Activated CD8-positive, alpha-beta memory T cell treated with anti-CD3 and anti-CD28 coated beads for 4 hours (primary cell): Measurements from ENCODE around the gene GRWD1.
"Not testable (repeated sequence)": the region's sequence is repeated elsewhere in the genome, so short reads cannot be mapped to it uniquely, and the experiment has no call there.

Source experiments
- DNase-seq, 2 donors: peaks; one replicate each; pipeline ENCODE4 v3.0.0-alpha.2; 2020; ENCODE audit warnings: low read depth in 2 of 2

Gene GRWD1

DNA sequence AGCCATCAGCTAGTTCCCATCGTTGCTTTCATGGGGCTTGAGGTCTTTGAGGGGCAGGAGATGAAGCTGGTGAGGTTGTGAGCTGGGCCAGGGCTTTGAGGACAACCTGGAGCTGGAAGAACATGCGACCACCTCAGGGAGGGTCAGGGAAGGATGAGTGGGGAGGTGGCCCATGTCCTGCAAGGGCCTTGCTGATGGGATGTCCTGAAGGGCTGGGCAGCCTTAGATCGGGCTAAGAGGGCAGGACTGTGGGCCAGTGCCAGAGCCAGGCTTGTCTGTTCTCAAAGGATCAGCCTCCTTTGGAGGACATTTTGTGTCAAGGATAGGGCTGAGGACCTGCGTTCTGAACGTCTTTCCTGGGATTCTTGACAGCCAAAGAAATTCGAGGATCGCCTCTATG, 33.9 kb downstream of the GRWD1 start:
- DNase-seq = no peak

DNA sequence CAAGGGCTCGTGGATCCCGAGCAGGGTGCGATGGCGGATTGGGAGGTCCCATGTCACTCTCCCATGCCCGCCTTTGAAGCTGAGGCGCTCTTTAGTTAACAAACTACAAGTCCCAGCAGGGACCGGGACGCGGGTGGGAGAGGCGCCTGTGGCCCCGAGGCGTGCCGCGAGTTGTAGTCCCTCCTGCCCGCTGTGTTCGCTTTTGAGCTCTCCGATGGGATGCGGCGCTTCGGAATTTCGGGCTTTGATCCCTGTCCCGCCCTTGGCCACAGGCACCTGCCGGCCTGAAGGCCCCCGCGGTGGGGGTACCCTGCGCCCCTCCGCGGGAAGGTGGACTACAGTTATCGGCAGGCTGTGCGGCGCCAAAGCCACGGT, 34.4 kb downstream of the GRWD1 start:
- no peak for DNase-seq

DNA sequence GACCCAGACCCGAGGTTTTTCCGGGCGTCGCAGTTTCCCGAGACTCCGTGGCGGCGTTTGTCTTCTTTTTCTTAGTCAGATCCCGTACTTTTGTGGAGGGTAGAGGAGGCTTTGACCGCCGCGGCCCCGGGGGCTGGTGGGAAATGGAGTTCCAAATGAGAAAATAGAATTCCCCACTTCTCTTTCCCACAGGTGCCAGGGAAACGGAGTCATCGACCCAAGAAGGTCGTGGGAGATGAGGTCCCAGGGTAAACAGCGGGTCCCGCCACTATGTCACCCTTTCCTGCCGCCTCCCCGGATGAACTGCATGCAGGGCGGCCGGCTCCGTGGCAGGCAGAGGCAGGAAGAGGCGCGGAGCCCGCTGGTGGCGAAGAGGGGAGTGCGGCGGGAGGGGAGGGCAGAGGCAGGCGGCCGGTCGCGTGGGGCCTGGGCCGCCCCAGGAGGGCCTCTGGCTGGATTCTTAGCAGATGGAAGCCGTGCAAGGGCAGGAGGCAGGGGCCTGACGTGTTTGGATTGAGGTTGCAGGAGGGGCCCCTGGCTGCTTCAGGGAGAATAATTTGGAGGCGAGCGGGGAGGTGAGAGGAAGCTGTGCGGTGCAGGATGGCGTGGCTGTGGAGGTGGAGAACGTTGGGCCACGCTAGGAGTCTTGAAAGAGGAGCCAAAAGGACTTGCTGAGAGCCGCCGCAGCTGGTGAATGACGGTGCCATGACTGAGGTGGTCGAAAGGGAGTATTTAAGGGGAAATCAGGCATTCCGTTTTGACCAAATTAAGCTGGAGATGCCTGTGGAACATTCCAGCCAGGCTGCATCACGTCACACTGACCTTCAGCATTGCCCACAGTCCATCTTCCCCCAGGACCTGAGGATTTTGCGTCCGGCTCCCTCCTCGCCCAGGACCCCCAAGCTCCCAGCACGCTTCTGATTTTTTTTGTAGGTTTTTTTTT, 35.0 kb downstream of the GRWD1 start:
- no peak for DNase-seq

DNA sequence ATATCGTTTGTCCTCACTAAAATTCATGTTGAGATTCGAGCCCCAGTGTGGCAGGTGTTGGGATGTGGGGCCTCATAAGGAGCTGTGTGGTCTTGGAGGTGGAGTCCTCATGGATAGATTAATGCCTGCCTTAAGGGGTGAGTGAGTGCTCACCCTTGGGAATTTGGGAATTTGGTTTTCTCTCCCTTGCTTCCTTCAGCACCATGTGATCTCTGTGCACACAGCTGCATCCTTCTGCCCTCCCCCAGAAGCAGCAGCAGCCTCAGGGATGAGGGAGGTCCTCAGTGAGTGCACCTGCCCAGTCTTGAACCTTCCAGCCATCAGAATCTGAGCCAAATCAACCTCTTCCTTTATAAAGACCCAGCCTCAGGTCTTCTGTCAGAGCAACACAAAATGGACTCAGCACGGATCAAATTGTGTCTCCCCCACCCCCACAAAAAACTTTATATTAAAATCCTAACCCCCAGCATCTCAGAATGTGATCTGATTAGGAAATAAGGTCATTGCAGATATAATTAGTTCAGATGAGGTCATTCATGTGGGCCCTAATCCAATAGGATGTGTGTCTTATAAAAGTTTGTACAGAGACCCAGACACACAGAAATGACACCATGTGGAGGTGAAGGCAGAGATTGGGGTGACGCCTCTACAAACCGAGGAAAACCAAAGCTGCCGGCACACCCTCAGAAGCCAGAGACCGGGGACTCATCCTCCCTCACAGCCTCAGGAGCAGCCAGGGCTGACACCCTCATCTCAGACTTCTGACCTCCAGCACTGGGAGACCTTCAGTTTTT, 36.3 kb downstream of the GRWD1 start:
- DNase-seq = no peak

DNA sequence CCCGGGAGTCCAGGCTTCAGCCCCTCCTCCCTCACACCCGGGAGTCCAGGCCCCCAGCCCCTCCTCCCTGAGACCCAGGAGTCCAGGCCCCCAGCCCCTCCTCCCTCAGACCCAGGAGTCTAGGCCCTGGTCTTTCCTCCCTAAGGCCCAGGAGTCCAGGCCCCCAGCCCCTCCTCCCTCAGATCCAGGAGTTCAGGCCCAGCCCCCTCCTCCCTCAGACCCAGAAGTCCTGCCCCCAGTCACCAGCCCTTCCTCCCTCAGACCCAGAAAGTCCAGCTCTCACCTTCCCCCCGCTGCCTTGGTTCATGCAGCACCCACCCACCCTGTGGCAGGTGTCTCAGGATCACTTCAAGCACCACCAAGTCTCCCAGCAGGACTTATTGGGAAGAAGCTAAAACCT, 37.5 kb downstream of the GRWD1 start:
- DNase-seq = no peak

DNA sequence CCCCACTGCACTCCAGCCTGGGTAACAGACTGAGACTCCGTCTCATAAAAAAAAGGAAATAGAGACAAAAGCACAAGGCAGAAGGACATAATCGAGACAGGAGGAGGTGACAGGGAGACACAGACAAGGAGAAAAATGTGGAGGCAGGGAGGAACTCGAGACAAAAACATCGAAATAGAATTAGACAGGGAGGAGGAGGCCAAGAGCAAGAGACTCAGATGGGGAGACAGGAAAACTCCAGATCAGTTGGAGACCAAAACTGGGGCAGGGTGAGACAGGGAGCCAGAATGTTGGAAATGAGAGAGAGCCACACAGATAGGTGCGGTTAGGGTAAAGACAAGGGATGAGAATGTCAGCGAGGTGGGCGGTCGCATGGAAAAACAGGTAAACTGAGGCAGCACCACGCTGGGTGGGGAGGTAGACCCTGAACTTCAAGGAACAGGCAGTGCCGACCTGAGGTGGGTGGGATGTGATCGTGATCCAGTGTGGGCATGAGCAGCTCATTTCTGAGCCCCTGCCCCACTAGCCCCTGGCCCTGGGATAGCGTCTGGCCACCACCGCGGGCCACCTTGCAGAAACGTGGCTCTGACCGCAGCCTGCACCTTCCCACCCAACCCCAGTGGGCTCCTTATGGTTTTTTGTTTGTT, 38.6 kb downstream of the GRWD1 start:
- no peak for DNase-seq

DNA sequence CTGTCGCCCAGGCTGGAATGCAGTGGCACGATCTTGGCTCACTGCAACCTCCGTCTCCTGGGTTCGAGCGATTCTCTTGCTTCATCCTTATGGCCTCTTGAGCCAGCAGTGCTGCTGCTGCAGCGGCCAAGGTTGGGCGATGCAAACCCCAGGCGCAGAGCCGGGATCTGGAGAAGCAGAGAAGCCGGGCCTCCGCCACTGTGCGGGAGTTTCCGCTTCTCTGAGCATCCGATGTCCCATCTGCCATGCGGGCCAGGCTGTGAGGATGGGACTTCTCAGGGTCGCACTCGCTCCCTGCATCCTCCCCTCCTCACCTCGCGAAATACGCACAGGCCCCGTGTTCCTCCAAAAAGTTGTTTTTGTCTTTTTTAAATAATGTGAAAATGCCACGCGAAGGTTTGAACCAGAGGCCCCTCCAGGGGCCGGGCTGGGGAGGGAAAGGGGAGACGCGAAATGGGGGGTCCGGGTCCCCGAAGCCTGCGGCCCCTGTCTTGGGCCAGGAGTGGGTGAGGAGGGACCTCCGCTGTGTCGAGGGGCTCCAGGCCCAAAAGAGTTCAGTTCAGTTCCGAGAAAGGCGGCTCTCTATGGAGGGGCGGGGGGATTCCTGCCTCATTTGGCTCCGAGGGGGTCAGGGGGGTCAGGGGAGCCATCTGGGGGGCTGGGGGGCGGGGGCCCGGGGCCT, 39.3 kb downstream of the GRWD1 start:
- DNase-seq = no peak

DNA sequence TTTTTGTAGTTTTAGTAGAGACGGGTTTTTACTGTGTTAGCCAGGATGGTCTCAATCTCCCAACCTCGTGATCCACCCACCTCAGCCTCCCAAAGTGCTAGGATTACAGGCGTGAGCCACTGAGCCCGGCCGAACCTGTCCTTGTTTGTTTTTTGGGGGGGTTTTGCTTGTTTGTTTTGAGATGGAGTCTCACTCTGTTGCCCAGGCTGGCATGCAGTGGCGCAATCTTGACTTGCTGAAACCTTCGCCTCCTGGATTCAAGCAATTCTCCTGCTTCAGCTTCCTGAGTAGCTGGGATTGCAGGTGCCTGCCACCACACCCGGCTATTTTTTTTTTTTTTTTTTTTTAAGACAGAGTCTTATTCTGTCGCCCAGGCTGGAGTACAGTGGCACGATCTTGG, 40.9 kb downstream of the GRWD1 start:
- DNase-seq = not testable (repeated sequence)

DNA sequence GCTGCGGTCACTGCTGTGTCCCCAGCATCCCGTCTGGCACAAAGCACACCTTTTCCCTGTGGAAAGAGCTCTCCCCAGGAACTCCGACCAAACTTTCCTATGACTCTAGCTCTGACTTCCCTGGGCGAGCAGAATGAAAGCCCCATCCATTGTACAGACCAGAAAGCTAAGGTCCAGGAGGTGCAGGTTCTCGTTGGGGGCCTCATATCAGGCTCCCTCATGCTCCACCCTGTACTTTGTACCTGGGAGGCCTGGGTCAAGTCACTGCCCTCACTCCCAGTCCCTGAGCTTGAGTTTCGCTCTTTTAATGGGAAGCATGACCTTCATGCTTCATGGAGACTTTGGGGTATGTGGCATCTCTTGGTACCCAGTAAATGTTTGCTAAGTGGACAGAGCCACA, 41.8 kb downstream of the GRWD1 start:
- DNase-seq = no peak

DNA sequence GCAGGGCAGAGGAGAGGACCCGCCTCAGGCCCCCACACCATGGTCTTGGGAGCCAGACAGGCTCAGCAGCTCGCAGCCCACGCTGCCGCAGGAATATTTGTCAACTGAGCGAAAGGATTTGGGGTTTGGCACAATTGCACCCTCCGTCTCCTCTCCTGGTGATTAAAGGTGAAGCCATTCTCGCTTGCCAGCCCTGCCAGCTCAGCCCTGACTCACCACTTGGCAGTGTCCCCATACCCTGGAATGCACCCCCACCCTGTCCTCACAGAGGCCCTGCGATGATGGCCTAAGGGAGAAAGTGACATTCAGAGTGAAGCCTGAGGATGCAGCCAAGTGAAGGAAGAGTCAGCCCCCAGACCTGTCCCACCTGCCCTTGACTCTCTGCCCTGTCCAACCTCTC, 42.2 kb downstream of the GRWD1 start:
- DNase-seq = no peak

DNA sequence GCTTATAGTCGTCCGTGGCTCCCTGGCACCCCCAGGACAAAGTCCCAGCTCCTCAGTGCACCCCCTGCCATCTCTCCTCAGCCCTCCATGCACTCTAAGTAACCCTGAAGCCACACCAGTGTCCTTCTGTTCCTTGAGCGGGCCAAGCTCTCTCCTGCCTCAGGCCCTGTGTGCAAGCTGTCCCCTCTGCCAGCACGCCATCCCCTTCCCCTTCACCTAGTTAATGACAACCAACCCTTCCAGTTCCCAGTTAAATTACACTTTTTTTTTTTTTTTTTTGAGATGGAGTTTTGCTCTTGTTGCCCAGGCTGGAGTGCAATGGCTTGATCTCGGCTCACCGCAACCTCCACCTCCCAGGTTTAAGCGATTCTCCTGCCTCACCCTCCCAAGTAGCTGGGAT, 42.7 kb downstream of the GRWD1 start:
- DNase-seq = not testable (repeated sequence)

DNA sequence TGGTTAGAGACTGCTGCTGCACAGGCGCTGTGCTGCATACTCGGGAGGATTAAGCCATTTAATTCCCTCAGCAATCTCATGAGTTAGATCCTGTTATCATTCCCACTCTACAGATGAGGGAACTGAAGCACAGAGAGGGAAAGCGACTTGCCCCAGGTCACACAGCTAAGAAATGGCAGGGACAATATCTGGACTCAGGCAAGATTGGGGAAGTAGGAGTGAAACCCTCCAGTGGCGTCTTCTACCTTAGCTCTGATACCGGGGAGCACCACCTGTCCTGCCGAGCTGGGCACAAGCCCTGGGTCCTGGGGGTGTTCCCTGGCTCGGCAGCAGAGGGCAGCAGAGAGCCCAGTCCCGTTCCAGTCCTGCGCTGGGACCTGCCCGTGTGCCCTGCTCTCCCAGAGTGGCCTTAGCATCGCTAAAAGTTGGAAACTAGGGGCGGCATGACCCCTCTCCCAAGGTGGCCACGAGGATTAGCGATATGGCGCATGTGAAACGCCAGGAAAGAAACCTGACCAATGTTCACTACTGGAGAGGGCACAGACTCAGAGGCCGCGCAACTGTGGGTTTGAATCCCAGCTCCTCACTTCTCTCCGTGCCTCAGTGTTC, 43.9 kb downstream of the GRWD1 start:
- DNase-seq = peak; percentile 44 to 63

DNA sequence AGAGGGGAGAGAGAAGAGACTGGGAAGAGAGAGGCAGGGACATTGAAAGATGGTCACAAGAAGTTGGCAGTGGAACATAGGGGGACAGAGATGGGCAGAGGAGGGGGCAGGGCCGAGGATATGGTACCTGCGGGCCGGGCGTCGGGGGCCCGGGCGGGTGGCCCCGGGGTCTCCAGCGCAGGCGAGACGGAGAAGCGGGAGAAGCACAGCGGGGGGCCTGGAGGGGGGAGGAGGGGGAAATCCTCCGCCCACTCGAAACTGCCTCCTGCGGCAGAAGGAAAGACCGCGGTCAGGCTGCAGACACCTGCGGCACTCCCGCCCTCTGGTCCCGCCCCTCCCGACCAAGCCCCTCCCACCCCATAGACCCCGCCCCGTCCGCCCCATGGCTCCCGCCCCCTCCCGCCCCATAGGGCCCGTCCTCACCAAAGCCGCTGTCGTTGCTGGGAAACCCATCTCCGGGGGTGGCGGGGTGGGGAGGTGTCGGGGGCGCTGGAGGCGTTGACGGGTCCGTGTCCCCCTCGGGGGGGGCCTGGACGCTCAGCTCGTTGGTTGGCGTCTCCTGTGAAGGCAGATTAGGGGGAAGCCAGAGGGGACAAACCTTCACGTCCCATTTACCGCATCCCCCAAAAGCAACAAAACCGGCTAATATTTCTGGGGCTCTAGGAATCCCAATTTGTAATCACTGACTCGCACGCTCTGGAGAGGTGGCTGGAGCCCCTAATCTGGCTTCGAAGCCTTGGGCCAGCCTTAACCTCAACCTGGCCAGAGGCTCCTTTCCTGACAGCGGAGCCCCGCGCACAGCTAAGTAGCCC, 45.4 kb downstream of the GRWD1 start:
- DNase-seq = peak in 1 of 2 donors; percentile 35

DNA sequence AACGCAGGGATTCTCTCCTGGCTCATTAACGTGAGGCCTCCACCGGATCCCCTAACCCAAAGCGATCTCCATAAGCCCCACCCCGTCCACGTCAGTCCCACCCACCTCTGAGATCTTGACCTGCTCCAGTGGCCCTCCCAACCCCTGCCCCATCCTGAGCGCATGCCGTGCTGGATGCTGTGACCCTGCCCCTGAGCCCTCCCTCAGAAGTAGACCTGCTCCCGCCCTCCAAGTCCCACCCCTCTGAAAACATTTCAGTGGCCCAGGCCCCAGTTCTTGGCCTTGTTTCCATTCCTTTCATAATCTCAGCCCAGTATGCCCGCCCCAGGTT, 46.0 kb downstream of the GRWD1 start:
- DNase-seq = no peak

DNA sequence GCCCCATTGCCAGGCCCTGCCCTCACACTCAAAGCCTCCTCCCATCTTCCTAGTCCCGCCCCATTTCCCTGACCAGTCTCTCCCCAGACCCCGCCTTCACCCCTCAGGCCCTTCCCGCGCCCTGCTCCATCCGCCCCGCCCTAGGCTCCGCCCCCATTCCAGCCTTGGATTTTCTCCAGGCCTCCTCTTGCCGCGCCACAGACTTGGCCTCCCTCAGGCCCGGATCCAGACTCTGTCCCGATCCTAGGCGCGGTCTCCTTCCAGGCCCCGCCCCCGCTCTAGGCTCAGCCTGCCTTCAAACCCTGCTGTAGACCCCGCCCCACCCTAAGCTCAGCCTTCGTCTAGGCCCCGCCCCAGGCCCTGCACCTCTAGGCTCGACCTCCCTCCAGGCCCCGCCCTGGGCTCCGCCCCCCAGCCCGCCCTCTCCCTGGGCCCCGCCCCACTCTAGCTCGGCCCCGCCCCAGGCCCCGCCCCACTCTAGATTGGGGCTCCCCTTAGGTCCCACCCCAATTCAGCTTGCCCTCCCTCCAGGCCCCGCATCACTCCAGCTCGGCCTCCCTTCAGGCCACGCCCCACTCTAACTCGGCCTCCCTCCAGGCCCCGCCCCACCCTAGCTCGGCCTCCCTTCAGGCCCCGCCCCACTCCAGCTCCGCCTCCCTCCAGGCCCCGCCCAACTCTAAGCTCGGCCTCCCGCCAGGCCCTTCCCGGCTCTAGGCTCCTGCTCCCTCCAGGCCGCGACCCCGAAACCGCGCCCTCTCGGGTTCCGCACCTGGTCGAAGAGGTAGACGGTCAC, 47.3 kb downstream of the GRWD1 start:
- peak; percentile 54 to 70 for DNase-seq

DNA sequence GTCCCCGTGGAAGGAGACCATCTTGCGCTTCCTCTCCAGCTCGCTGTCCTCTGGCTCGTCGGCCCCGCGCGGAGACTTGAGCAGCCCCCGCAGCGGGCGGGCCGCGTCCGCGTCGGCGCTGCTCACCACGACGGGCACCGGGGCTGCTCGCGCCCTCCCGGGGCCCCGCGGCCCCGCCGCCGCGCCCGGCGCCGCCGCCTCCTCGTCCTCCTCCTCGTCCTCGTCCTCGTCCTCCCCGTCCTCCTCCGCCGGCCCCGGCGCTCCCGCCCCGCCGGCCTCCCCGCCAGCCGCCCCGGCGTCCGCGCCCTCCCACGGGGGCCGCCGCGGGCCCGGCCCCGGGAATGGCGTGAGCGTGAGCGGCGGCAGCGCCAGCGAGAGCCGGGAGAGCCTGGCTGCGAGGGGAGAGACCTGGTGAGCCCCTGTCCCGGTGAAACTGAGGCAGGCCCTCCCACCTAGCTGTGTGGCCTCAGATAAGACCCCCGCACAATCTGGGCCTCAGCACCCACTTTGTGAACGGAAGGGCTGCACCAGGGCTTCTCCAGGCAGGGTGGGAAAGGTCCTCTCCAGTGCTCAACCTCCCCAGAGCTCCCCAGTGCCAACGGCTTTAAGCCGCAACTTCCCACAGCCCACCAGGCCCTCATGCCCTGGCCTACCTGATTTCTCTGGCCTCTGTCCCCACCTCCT, 48.1 kb downstream of the GRWD1 start:
- DNase-seq = no peak

DNA sequence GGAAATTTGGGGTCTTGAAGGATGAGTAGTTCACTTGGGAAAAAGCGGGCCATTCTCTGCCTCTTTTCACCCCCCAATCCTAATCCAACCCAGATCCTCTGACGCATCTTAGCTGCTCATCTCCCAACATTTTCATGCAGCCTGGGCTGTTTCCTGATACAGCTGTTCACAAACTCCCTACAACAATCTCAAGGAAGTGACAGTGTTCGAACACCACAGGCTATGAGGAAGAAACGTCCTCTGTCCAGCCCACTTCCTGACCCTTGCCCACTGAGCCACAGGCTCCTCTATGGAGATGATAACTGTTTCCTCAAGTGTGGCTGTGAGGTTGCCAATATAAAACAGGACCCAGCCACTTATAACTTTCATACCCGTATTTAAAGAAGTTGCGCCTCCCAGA, 49.6 kb downstream of the GRWD1 start:
- DNase-seq = no peak

DNA sequence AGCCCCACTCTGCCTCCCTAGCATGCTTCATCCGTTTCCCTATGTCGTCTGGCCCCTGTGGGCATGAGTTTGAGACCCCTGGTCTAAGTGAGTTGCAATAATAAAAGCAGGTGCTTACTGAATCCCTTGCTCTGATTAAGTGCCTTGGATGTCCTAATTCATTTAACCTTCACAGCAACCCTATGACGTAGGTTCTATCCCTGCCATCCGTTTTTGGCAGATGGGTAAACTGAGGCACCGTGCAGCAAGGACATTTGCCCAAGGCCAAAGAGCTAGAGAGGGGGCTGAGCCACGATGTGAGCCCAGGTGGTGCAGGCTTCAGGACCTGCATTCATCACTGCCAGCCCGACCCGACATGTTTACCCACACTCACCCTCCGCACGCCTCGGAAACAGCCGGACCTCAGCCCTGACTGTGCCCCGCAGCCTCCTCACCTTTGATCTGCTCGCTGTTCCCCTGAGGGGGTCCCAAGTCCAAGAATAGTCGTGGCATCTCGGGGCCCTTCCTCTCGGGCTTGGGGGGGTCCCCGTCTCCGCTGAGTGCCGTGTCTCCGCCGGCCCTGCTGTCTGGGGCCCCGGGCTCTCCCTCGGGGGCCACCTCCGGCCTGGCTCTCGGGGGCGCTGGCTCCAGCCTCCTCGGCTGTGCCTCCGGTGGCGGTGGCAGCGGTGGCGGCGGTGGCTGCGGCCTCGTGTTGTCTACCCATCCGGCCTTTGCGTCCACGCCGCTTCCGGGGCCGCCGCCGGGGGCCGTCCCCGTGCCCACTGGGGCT, 51.4 kb downstream of the GRWD1 start:
- DNase-seq = no peak
